ENCODE data around the gene BABAM2. TPM values are rescaled to one million over a fixed set of nuclear protein-coding genes. Genes with fewer than 3 reads are reported as not detected.

Gene BABAM2
- total and polyA plus RNA-seq, 8 donors, result 27.1 to 49.2 (median 28.4) TPM

- intact Hi-C loops (cut with DNase I), result no loop called here
- no peak for ATAC-seq
- Histone ChIP-seq H3K4me1 (peaks cover 0 to 5% of the 10 kb centered on the region in 2 donors), H3K27ac (no peak overlapping the region), H3K27me3 (no peaks in the 10 kb centered on the region), H3K36me3 (no peaks in the 10 kb centered on the region), H3K9me3 (no peaks in the 10 kb centered on the region), H3K4me3 (no peak overlapping the region)
- TF ChIP-seq CTCF (IDR thresholded peaks at IDR 0.05), result no peak
- no peak for DNase-seq
These were observed 15.5 kb downstream of the BABAM2 start for GRCh38 chr2:27906074-27906473.

- H3K36me3 ChIP-seq, result no peaks in the 10 kb centered on the region
- no peaks in the 10 kb centered on the region for H3K9me3 ChIP-seq
- no peaks in the 10 kb centered on the region for H3K4me1 ChIP-seq
- H3K4me3 ChIP-seq, result no peak overlapping the region
- no peaks in the 10 kb centered on the region for H3K27me3 ChIP-seq
- no peak for TF ChIP-seq CTCF (IDR thresholded peaks at IDR 0.05)
- no peak for DNase-seq
- no peak overlapping the region for H3K27ac ChIP-seq
- intact Hi-C loops (cut with DNase I), result no loop called here
- ATAC-seq, result peak; percentile 40
These were observed 17.0 kb downstream of the BABAM2 start for GRCh38 chr2:27907547-27907946.

GRCh38 chr2:27909901-27910300 is 19.4 kb downstream of the BABAM2 start:
- Histone ChIP-seq H3K27ac (no peak overlapping the region), H3K27me3 (no peaks in the 10 kb centered on the region), H3K36me3 (no peaks in the 10 kb centered on the region), H3K4me3 (no peak overlapping the region), H3K4me1 (peaks cover 2 to 10% of the 10 kb centered on the region in 2 donors), H3K9me3 (no peaks in the 10 kb centered on the region)
- intact Hi-C loops (cut with DNase I), result no loop called here
- ATAC-seq (no peak), DNase-seq (no peak)
- no peak for TF ChIP-seq CTCF (IDR thresholded peaks at IDR 0.05)

- Histone ChIP-seq H3K4me1 (peaks cover 14 to 25% of the 10 kb centered on the region in 2 donors), H3K36me3 (no peaks in the 10 kb centered on the region), H3K9me3 (no peaks in the 10 kb centered on the region), H3K4me3 (no peak overlapping the region), H3K27ac (no peak overlapping the region), H3K27me3 (no peaks in the 10 kb centered on the region)
- intact Hi-C loops (cut with DNase I), result no loop called here
- ATAC-seq (no peak), DNase-seq (no peak)
- no peak for TF ChIP-seq CTCF (IDR thresholded peaks at IDR 0.05)
These were observed 21.1 kb downstream of the BABAM2 start for GRCh38 chr2:27911458-27912210.

GRCh38 chr2:27912512-27912911 is 22.0 kb downstream of the BABAM2 start:
- DNase-seq, result no peak
- H3K36me3 ChIP-seq, result no peaks in the 10 kb centered on the region
- intact Hi-C loops (cut with DNase I), result no loop called here
- H3K27me3 ChIP-seq, result no peaks in the 10 kb centered on the region
- H3K9me3 ChIP-seq, result no peaks in the 10 kb centered on the region
- no peak for ATAC-seq
- no peak for TF ChIP-seq CTCF (IDR thresholded peaks at IDR 0.05)
- H3K27ac ChIP-seq, result no peak overlapping the region
- no peak overlapping the region for H3K4me3 ChIP-seq
- peaks cover 14 to 30% of the 10 kb centered on the region in 2 donors for H3K4me1 ChIP-seq

Data from left lung (tissue), 10 donors.